ENCODE measurements around the gene RBFOX2.
"Not testable (repeated sequence)": the region's sequence is repeated elsewhere in the genome, so short reads cannot be mapped to it uniquely, and the experiment has no call there.

The RBFOX2 gene

DNA sequence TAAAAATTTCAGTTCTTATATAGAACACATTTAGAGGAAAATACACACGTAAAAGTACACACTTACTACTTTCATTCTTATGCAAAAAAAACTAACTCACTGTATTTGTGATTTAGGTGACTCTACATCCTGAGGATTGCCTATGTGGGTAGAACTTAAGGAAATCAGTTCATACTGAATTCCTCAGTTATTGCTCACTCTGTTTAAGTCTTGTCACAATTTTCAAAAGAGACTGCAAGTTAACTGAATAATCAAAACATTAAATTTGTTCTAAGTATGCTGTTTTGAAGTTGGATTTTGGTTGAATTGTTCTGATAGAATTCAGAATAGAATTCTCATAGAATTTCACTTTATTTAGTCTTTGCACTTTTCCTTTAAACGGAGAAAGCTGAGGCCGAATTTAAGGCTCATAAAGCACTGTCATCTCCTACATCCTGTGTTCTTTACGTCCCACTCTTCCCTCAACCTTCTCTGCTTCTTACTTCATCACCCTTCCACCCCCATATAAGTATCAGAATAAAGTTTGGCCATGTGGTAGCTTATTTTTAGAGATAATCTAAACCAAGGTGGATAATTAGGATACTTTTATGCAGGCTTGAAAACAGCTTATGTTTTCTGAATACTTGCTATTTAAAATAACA, 251.2 kb downstream of the RBFOX2 start:
- DNase-seq (ENCODE audit: low read depth), result no peak

DNA sequence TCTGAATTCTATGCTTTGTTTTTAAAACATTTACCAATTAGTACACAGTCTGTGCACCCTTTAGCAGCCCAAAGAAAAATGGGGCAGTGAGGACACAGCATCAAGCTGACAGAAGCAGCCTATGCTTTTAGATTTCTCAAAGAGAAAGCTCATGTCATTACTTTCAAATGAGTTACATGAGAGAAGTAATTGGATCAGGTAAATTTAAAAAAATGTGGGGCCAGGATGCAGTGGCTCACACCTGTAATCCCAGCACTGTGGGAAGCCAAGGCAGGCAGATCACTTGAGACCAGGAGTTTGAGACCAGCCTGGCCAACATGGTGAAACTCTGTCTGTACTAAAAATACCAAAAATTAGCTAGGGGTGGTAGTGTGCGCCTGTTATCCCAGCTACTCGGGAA, 253.3 kb downstream of the RBFOX2 start:
- DNase-seq (ENCODE audit: low read depth), result no peak

DNA sequence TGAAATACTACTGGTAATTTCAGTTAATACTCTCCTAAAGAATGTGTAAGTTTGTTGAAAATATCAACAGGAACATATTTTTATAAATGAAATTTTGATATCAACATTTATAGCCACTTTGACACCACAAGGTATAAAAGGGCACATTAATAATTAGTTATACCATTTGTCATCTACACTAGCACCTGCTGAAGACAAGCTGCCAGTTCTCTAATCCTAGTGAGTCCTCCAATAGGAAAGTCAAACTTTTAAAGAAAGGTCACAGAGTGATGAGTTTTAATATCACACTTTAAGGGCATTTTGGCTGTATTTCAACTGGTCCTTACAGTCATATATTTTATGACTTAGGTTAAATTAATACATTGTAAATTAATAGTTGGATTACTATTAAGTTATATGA, 258.6 kb downstream of the RBFOX2 start:
- no peak for DNase-seq (ENCODE audit: low read depth)

DNA sequence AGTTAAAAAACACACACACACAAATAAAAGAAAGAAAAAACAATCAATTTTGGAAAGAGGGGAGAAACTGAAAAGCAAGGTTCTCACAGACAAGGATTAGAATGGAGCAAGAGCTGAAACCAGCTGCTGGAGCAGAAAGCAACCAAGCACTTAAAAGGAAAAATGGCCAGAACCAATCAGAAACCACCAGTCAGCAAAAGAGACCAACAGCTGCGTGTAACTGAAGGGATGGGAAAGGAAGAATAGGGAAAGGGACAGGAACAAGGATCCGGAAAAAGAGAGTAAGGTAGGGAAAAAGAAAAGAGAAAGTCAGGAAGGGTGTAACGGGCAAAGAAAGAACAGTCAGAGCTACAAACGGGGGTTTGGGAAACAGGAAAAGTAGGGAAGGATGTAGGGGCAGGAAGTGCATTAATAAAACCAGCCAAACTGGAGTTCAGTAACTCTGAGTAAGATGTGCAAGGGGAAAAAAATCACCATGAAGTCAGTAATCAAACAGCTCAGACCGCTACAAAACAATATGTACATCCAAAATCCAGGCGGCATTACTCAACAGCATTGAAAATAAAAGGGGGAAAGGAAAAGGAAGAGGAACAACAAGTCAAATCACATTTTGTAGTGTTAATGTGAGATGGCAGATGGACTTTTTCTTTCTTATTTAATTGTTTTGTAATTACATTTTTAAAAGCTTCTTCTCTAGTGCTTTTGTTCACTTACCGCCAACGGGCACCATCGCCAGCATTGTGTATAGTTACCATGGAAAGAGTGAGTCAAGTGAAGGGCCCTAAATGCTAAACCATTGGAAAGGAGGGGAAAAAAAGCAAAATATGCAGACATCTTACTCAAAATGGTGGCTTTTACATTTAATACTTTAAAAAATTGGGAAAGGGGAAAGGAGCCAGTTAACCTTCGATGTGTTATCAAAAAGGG, 261.7 kb downstream of the RBFOX2 start:
- DNase-seq (ENCODE audit: low read depth), result no peak

DNA sequence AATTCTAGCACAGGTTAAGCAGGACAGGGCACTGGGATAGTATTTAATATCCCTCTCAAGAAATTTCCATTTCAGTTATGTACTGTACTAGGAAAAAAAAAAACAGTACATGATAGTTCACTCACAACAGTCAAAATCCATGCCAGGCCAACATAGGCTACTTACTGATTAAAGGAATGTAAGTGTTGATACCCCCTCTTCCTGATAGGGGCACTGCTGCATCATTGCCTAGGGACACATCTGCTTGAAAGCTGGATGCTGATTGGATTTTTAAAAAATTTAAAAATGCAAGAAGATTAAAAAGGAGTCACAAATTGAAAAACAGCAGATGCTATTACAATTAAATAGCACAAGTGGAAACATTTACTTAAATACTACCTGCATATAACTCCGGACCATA, 267.6 kb downstream of the RBFOX2 start:
- DNase-seq (ENCODE audit: low read depth), result no peak

DNA sequence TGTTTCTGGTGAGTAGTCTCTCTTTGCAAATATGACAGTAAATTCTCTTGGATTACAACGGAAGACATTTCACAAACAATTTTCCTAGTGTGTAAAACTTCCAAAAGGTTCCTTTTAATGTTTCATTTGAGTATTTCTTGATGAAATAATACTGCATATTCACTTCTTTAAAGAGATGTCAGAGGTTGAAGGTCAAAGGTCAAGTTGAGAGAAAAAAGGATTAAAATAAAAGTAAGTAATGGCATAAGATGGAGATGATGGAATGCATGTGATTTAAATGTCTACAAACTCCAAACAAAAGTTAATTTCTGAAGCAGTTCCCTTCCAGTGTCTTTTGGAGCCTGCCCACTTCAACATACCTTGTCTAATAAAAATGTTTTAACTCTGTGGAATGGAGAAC, 270.2 kb downstream of the RBFOX2 start:
- DNase-seq (ENCODE audit: low read depth), result no peak

DNA sequence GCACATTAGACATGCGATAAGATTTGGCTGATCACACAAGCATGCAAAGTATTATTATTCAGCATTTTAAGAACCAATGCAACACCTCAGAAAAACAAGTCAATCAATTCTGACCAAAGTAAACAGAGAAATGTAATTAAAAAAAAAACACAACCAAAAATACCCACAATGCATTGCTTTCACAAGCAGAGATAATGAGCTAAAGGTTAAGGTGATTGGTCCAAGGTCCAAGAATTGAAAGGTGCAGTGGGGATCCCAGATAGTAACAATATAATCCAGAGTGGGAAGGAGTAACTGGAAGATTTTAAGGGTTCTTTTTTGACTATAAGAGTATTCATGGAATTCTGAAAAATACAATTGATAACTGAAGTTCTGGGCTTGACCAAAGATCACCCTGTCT, 271.9 kb downstream of the RBFOX2 start:
- no peak for DNase-seq (ENCODE audit: low read depth)

DNA sequence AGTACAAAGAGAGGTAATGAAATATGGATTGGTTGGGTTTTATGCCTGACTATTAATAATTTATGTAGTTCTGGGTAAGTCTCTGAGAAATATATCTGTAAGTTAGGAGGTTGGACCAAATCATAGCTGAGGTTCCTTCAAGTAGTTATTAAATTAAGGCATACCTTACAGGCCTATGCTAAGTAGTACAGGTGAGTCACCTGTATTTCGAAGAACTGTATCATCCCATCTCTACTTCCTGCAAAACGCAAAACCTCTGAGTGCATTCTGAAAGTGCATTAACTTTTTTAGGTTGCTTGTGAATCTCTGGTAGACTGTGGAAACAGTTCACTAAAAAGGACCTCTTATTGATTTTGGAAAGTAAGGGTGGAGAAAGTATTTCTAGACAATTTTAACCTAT, 273.9 kb downstream of the RBFOX2 start:
- no peak for DNase-seq (ENCODE audit: low read depth)

DNA sequence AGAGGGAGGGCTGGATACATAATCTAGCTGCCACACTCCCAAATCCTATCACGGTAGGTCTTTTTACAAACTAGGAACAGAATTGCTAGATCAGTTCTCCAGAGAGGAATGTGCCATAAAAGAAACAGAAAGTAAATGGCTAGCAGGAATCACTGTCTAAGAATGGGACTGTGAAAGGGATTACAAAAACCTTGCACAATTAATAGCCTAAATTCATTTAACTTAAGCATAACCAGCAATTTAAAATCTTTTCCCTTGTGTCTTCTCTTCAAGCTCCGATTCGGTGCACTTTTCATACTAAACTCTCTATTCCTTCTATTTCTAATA, 275.8 kb downstream of the RBFOX2 start:
- DNase-seq (ENCODE audit: low read depth), result no peak

DNA sequence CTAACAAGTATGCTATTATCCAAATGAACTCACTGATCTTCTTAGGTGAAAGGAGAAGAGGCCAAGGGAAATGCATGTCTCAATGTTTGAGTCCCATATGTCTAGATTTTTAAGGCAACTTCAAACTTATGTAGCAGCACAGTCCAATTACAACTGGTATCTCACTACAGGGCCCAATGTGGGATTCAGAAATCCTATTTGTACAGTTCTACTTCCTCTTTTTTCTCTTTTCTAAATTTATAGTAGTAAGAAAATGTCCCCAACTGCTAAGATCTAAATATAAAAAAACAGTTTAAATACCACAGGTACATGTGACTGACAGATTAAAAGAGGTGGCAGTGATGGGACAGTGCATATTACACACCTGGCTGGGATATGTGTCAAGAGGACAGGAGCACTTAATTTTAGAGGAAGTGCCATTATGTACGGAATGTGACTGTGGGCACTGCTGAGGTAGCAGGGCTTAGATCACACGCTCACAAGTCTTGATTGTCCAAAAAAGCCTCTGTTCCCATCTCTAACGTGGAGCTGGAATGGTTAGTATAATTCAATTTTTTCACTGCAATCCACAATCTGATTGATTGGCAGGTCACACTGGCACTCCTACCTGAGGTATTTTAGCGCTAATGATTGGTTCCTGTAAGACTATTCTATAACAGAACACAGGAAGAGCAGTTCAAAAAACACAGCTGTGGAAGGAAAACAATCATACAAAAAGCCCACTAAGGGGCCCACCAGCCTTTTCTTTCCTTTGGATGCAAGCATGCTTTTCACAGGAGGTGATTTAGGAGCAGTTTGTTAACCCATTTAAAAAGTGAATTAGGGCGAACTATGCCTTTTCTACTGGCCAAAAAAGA, 276.4 kb downstream of the RBFOX2 start:
- no peak for DNase-seq (ENCODE audit: low read depth)

DNA sequence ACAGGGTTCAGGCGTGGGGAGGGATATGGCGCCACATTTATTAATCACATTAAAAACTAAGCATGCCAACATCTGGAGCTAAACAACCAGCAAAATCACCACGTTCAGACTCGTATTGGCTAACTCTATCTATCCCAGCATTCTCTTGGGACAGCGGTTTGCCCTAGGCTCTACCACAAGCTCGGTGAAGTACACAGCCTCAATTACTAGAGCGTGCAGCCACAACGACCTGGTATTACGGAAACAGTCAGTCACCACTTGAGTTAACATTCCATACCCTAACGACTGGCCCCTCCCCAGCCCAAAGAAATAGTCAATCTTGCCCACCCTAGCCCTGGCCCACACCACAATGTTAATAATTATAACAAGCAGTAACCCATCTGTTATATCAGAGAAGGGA, 278.8 kb downstream of the RBFOX2 start:
- DNase-seq (ENCODE audit: low read depth), result no peak

DNA sequence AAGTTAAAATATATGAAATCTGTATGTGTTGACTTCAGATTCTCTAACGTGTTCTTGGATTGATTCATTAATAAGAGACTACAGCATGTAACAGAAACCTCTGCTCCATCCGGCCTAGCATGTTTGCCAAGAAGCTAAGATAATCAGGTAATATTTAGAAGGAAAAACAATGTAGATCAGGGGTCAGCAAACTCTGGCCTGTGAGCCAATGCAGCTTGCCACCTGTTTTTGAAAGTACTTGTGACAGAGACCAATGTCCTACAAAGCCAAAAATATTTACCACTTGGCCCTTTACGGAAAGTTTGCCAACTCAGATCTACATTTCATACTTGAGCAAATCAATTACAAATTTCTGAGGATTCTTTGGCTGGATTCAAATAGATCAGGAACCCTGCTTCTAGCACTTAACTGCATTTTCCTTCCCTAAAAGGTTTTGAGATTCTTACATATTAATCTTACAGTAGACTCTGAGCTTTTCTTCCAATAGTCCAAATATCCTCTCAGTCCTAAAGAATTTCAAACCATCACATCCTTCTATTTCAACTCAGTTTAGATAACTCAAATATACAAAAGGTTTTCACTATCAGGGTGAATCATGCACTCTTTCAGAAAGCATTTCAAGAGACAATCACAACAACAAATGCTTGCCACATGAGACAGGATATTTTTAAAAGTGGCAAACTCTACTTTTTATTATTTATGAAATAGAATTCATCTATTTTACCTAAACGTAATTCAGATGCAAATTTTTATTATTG, 281.5 kb downstream of the RBFOX2 start:
- DNase-seq (ENCODE audit: low read depth), result no peak

DNA sequence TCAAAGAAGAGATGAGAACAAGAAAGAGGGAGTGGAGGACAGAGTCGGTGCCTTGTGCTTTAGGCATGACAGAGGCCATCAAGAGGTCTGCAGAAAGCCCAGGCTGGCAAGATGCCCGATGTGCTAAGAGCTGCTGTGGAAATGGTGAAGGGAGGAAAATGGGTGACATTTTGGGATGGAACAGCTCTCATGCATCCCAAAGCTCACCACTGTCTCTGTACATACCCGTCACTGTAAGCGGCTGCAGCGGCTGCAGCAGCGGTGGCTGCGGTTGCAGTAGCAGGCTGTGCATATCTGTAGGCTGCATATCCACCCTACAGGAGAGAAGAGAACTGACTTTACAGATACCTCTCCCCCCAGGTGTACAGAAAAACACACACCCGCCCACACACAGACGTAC, 282.4 kb downstream of the RBFOX2 start:
- no peak for DNase-seq (ENCODE audit: low read depth)

DNA sequence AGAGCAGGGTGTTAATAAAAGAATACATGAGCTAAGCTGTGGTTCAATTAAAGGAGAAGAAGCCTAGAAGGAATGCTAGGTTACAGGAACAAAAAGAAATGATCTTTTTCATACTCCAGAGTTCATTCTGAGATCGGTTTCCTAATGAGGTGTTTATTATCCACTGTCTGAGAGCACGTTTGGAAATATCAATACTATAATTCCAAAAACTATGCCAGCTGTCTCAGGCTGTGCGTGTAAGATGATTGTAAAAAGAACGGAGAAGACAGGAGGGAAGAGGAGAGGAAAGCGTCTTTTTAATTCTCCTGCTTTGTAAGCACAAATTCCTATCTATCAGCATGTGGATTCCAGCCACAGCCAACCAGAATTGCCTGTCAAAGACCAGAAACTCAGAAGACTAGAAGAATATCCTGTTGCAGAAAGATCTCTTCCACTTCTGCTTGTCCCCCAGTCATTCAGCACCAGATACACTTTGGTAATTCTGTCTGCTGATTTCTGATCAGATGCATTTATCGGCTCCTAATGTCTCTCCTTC, 285.2 kb downstream of the RBFOX2 start:
- no peak for DNase-seq (ENCODE audit: low read depth)

DNA sequence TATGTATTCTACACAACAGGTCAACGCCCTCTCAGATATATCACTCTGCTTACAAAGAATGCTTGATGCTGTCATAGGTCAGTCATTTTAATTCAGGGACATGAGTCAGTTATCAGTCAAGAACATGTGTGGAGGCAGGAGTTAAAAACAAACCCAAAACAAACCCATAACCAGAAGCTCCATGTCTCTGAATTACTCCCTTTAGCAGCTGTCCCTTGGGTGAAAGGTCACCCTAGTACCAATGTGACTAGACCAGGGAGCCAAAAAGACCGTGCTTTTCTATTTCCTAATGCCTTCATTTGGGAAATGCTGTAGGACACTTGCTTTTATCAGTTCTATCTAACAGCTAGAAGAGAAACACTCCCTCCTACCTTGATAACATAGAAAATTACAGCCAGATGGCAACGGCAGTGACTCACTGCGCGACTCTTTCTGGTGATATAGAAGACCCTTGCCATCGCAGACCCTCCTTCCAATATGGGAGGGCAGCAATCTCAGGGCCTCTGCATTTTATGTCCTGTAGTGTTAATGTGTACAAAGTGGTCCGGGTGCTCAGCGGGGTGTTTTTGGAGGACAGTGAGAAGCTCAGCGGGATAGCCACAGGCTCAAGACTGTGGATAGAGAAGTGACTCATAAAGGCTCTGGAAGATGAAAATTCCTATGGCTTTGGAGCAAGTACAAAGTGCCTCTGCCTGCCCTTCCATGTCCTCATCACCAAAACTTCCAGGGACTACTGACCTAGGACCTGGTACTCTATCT, 286.1 kb downstream of the RBFOX2 start:
- DNase-seq (ENCODE audit: low read depth), result no peak

DNA sequence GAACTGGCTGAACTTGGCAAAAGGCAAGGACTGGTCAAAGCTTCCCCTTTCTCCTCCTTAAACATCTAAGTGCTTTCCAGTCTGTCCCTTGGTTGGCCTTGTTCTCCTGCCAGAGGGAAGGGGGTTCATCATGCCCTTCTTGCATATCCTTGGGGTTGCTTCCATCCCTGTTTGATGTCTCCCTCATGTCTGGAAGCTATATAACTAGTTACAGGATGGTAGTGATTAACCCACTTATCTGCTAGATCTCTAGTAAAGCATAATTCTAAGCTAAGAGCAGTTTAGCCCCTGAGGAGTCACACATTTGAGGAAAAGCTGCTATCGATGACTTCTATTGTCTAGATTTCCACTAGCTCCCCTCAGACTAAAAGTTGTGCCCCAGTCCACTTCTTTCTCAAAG, 288.0 kb downstream of the RBFOX2 start:
- no peak for DNase-seq (ENCODE audit: low read depth)

DNA sequence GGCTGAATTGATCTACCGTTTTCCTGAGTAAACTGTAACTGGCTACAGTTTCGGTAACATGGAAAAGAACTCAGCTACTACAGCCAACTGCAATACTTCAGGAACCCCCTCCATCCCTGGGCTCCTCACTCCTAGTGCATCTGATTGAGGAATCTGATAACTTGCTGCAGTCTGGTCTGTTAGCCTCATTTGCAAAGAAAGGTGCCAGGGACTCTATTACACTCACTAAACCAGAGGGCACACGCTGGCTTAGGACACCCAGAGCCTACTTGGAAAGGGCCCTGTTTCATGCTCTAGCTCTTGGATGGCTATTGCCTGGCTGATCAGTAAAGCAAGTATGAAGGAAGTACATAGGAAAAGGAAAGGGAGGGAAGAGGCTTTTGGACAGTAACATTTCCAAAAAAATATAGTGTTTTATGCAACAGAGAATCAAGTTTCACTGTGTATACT, 288.7 kb downstream of the RBFOX2 start:
- no peak for DNase-seq (ENCODE audit: low read depth)

DNA sequence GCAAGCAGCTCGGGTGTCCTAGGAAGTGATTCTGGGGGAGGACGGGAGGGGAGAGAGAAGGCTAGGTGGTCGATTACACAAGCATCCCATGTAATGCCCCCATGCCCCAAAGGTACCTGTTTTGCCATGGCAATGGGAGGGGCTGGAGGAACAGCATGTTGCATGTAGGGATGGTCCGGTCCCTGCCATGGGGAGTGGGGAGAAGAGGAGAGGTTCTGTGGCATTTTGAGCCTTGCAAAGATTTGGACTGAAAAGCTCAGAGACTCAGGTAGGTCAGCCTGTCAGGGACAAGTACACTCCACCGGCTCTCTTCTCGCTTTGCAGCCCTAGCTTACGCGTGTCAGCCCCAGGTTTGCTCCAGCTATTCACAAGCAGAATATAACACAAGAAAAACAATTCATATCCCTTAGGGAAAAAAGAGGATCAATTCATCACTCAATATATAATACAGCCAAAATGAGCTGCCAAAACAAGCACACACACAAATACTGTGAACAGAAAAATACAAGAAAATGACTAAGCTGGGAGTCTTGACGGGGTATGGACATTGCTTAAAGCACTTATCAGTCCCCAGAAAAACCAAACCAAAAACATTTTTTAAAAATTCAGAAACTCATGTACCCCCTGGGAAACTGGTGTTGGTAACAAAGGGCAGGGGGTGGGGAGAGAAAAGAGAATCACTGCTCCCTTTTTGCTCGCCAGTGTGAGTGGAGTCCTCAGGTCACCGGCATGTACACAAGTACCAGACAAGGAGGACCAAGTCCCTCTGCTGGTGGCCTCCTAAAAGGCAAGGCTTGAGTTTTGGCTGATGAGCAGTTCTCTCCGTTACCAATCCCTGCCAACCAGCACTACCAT, 289.3 kb downstream of the RBFOX2 start:
- no peak for DNase-seq (ENCODE audit: low read depth)

DNA sequence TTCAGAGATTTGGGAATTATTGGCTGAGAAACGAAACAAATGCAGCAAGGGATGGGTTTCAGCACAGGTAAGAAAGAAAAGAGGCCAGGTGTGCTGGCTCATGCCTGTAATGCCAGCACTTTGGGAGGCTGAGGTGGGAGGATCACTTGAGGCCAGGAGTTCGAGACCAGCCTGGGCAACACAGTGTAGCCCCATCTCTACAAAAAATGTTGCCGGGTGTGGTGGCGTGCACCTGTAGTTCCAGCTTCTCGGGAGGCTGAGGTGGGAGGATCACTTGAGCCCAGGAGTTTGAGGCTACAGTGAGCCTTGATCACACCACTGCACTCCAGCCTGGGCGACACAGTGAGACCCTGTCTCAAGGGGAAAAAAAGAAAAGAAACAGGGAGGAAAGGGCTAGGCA, 290.7 kb downstream of the RBFOX2 start:
- not testable (repeated sequence) for DNase-seq (ENCODE audit: low read depth)

DNA sequence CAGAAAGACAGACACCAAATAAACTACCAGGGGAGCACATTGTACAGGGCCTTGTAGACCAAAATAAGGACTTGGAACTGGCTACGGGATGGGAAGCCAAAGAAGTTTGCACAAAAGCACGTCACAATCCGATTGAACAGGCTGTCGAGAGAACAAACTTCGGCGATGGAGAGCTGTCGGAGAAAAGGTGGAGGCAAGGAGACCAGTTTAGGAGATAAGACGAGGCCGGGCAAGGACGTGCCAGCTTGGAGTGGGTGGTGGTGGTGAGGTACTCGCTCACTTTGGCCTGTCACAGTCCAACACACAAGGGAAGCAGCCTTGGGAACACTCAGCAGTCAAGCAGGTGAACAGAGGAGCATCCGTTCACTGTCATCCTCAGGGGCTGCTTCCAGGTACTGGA, 291.9 kb downstream of the RBFOX2 start:
- no peak for DNase-seq (ENCODE audit: low read depth)
